GM12891 (cell line): ENCODE measurements around the gene LPCAT4.

Experiments
- DNase-seq: peaks from one replicate; pipeline ENCODE4 v3.0.0; 2011; ENCODE audit warnings: low spot score; ENCODE audit not compliant: insufficient read length
- FAIRE-seq: peaks from 2 replicates; lab custom pipeline; 2011; peaks lifted over from hg19 to GRCh38; lab: Jason Lieb, UNC
- PAX5 ChIP-seq: IDR thresholded peaks from 2 replicates; pipeline ENCODE4 v1.6.1; 2011; ENCODE audit warnings: low read length, moderate library complexity, mild to moderate bottlenecking; ENCODE audit not compliant: insufficient read depth, severe bottlenecking
- POLR2A ChIP-seq: IDR thresholded peaks from 2 replicates; pipeline ENCODE4 v1.6.1; 2011; ENCODE audit warnings: low read depth, low read length, control low read depth
- POLR2AphosphoS5 ChIP-seq: IDR thresholded peaks from 2 replicates; pipeline ENCODE4 v1.6.1; 2011; ENCODE audit warnings: low read depth, low read length, control low read depth
- POU2F2 ChIP-seq: IDR thresholded peaks from 2 replicates; pipeline ENCODE4 v1.6.1; 2011; ENCODE audit warnings: low read depth, mild to moderate bottlenecking, control low read depth, low read length, moderate library complexity
- SPI1 ChIP-seq: IDR thresholded peaks from 2 replicates; pipeline ENCODE4 v1.6.1; 2011; ENCODE audit warnings: low read depth, low read length, control low read depth
- TAF1 ChIP-seq: IDR thresholded peaks from 2 replicates; pipeline ENCODE4 v1.6.1; 2011; ENCODE audit warnings: low read depth, low read length, control low read depth

The LPCAT4 gene

DNA sequence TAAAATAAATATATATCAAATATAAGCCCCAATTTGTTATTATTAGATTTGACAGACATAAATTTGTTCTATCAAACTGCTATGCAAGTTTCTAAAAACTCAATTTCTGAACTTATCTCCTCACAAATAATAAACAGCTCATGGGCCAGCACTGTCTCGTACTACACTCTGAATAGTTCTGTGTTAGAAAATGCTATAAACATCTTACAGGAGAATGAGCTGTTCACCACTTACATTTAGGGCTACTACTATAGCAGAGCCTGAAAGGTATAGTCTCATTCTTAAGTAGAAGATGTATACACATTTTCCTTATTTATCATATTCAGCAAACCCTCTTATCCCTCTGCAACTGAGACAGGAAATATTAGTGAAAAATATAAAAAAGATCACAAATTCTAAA lies 42.1 kb downstream of the LPCAT4 start:
- peak; percentile 78 for FAIRE-seq
- no peak for DNase-seq
- no peak for TF ChIP-seq TAF1
- no peak for TF ChIP-seq POLR2AphosphoS5
- no peak for TF ChIP-seq POU2F2
- TF ChIP-seq SPI1: no peak
- no peak for TF ChIP-seq PAX5
- no peak for TF ChIP-seq POLR2A

DNA sequence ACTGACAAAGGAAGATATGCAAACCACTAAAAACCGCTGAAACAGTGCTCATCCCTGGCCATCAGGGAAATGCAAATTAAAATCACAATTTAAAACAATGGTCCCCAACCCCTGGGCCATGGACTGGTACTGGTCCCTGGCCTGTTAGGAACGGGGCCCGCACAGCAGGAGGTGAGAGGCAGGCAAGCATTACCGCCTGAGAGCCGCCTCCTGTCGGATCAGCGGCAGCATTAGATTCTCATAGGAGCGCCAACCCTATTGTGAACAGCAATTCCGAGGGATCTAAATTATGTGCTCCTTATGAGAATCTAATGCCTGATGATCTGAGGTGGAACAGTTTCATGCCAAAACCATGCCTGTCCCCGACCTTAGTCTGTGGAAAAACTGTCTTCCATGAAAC lies 43.8 kb downstream of the LPCAT4 start:
- no peak for FAIRE-seq
- TF ChIP-seq SPI1 (no peak), POU2F2 (no peak), POLR2AphosphoS5 (no peak), POLR2A (no peak)
- no peak for DNase-seq

GRCh38 chr15:34318277-34319079 lies 48.5 kb downstream of the LPCAT4 start:
- FAIRE-seq (peak; percentile 78), DNase-seq (no peak)
- no peak for TF ChIP-seq POLR2A
- no peak; the same call in 1 of the 2 replicates for TF ChIP-seq TAF1
- no peak for TF ChIP-seq PAX5
- no peak for TF ChIP-seq POLR2AphosphoS5
- TF ChIP-seq POU2F2: no peak
- TF ChIP-seq SPI1: no peak

GRCh38 chr15:34314491-34315490 lies 52.2 kb downstream of the LPCAT4 start:
- DNase-seq (no peak), FAIRE-seq (peak; percentile 50)
- TF ChIP-seq POLR2AphosphoS5 (no peak), PAX5 (no peak)

DNA sequence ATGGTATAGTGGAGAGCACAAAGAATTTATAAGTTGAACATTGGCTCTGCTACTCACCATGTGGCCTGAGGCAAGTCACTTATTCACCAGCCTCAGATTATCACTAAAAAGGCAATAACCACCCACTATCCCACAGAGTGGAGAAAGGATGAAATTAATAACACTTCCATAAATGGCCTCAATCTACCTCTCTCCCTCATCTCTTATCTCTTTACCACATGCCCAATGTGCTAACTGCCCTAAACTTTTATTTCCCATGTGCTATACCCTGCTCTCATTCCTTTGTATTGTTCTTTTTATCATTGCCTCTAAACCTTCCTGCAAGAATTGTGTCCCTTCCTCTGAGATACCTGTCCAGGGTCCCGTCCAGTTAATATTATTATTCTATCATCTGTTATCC lies 55.4 kb downstream of the LPCAT4 start:
- DNase-seq (no peak), FAIRE-seq (no peak)
- TF ChIP-seq POU2F2 (no peak), PAX5 (no peak), POLR2AphosphoS5 (no peak), TAF1 (no peak), SPI1 (no peak), POLR2A (no peak)
